CD4-positive, alpha-beta T cell treated with Interferon alpha-2 for 1 hour (primary cell): ENCODE measurements around the gene PIK3R3.
"Not testable (repeated sequence)": the region's sequence is repeated elsewhere in the genome, so short reads cannot be mapped to it uniquely, and the experiment has no call there.

ENCODE experiments used
- DNase-seq, 2 donors: peaks; one replicate each; pipeline ENCODE4 v3.0.0-alpha.2; 2020 to 2022

The PIK3R3 gene

GRCh38 chr1:46062651-46063319 lies 69.6 kb downstream of the PIK3R3 start:
- peak in 1 of 2 donors; percentile 60 for DNase-seq

GRCh38 chr1:46061146-46061545 lies 71.3 kb downstream of the PIK3R3 start:
- no peak for DNase-seq

DNA sequence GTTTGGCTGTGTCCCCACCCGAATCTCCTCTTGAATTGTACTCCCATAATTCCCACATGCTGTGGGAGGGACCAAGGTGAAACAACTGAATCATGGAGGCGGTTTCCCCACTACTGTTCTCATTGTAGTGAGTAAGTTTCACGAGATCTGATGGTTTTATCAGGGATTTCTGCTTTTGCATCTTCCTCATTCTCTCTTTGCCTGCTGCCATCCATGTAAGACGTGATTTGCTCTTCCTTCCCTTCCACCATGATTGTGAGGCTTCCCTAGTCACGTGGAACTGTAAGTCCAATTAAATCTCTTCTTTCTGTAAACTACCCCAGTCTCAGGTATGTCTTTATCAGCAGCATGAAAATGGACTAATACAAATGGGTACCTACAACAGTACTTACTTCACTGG lies 73.5 kb downstream of the PIK3R3 start:
- no peak for DNase-seq

DNA sequence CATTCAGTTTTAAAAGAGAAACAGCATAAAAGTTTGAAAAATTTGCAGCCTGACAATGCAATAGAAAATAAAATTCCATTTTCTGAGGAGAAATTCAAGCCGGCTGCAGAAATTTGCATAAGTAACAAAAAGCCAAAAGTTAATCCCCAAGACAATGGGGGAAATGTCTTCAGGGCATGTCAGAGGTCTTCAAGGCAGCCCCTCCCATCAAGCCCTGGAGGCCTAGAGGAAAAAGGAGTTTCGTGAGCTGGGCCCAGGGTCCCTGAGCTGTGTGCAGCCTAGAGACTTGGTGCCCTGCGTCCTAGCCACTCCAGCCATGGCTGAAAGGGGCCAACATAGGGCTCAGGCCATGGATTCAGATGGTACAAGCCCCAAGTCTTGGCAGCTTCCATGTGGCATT lies 74.6 kb downstream of the PIK3R3 start:
- no peak for DNase-seq

GRCh38 chr1:46057215-46057614 lies 75.2 kb downstream of the PIK3R3 start:
- not testable (repeated sequence) for DNase-seq

GRCh38 chr1:46056325-46056724 lies 76.1 kb downstream of the PIK3R3 start:
- DNase-seq: no peak

DNA sequence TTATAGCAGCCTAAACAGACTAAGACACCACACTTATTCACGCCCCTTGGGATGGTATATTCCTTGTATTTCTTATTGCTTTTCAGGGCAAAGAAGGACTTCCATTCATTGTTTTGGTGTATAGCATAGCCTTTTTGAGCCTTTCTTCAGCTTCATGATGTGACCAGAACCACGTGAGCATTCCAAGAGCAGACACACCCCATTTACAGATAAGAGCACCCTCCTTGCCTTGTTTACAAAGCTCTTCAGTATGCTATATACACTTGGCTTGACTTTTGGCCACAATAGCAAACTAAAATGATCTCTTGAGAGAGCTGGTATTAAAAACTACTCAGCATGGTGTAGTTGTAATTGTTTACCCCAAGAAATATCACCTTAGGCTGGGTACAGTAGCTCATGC lies 78.7 kb downstream of the PIK3R3 start:
- no peak for DNase-seq

DNA sequence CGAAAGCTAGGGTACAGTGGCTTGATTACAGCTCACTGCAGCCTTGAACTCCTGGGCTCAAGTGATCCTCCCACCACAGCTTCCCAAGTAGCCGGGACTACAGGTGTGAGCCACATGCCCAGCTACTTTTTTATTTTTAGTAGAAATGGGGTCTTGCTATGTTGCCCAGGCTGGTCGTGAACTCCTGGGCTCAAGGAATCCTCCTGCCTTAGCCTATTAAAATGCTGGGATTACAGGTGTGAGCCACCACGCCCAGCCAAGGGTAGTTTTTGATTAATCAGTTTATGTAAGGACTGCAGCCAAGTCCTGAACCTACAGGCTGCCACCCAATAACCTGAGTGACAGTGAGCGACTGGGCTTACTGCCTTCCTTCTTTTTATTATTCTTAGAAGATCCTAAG lies 88.3 kb downstream of the PIK3R3 start:
- no peak for DNase-seq

DNA sequence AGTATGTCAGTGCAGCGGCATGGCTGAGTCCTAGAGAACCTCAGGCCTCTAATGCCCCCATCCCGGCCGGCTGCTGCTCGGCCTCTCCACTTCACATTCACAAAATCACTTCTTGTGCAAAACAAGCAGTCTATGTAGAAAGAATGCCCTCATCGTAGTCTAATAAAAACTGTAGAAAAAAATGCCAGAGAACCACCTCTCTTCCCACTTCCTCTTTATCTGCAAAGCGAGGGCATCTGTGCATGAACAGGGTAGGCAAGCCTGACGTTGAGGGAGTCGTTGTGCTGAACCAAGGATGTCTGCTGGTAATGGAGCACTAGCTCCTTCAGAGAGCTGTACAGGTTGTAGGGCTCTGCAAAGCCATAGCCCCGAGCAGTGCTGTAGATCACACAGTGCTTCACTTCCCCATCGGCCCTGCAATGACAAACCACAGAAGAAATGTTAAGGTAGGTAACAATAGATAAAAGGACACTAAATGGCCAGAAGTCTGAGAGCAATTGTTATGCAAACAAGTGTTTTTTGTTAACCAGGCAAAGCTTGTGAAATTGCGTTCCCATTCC lies 88.9 kb downstream of the PIK3R3 start:
- peak in 1 of 2 donors; percentile 59 for DNase-seq

DNA sequence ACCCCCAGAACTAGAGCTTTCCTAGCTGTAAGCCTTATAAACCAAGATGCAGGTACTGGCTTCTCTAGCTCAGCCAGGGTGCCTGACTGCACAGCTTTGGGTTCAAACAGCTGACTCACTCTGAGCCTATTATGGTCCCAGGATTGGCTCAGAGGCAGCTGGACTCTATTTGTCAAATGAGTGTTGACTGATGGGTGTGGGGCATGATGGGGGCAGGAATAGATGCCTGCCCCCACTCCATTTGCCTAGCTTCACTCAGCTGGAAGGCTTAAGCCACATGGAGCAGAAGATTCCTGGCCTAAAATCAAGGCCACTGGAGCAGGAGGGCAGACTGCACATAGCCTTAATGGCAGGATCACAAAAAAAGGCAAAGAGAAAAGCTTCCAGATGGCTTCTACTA lies 90.5 kb downstream of the PIK3R3 start:
- no peak for DNase-seq

- DNase-seq: no peak
Measured at GRCh38 chr1:46041551-46041950, 90.9 kb downstream of the PIK3R3 start.

DNA sequence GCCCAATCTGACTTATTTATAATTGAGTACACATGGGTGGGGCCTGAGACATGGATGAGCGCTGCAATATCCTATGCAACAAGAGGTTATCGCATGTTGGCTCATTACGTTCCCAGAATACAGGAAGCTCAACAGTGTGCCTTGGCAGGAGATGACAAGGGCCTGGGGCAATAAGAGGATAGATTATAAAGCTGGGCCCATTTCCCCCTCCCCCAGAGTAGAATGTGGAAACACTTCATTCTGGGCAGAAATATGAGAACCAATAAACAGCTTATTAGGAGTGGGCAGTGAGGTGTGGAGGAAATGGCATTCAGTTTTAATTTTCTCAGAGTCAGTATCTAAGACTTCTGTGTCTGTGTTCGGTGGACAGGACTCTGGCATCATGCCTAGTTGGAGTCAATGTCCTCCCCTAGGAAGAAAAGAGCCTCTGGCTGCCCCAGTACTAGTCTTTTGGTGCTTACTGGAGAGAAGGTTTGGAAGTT lies 92.8 kb downstream of the PIK3R3 start:
- DNase-seq: no peak

DNA sequence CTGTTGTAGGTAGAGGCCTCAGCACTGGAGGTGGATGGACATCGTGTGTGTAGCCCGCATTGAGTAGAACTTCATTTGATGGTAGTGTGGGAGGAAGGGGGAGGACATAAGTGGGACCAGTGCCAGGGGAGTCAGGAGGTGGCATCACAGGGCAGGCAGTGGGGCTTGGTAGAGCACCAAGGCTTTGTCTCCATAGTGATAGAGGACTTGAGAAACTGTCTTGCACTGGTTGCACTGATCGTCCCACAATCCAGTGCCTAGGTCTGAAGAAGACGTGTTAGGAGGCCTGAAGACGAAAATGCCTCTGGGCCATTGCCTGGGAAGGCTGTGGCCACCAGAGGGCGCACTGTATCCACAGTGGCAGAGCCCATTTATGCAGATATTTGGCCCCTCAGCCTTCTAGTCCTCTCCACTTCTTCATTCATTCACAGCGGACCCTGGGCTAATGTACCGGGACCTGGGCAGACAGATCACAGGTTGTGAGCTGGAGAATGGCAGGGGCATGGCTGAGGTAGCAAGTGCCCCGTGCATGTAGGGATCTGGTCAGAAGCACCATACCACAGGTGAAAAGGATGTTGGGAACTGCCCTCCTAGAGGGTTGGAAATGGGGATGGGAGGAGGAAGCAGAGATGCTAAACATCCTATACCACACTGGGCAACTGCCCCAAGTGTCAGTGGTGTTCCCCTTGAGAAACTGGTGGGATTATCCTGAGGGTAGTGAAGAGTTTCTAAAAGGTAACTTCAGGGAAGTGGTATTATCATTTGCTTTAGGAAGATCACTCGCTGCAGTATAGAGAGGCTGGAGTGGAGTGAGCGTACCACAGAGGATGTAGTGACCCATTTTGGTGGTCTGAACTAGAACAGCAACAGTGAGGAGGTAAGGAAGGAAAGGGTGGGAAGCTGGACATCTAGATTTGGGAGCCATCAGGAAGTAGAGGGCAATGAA lies 95.3 kb downstream of the PIK3R3 start:
- DNase-seq: peak; percentile 77 to 82

- DNase-seq: no peak
Measured at GRCh38 chr1:46034601-46035516, 97.6 kb downstream of the PIK3R3 start.

GRCh38 chr1:46030876-46031660 lies 101.4 kb downstream of the PIK3R3 start:
- DNase-seq: no peak

DNA sequence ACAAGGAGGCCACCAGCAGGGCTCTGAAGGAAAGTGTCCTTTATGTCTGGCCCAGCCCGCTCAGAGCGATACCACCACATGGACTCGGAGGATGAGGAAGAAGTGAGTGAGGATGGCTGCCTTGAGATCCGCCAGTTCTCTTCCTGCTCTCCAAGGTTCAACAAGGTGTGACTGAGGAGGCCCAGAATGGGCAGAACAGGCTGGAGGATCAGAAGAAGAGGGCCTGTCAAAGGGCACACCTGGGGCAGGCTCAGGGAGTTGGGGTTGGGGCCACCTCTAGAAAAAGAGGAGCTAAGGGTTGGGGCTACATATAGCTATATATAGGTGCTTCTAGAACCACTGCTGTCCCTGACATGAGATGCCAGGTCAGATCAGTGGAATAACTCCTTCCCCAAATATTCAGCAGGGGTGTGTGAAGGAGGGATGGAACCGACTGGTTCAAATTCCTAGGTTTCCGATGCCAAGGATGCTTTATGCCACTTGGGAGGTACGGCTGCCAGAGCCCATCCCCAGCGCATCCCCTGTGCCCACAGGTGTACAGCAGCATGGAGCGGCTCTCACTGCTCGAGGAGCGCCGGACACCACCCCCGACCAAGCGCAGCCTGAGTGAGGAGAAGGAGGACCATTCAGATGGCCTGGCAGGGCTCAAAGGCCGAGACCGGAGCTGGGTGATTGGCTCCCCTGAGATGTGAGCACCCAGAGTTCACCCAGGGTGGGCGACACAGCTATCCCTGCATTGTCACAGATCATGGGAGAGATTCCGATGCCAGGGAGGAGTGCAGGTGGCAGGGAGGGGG lies 102.2 kb downstream of the PIK3R3 start:
- no peak for DNase-seq

GRCh38 chr1:46027788-46028573 lies 104.4 kb downstream of the PIK3R3 start:
- DNase-seq: no peak

DNA sequence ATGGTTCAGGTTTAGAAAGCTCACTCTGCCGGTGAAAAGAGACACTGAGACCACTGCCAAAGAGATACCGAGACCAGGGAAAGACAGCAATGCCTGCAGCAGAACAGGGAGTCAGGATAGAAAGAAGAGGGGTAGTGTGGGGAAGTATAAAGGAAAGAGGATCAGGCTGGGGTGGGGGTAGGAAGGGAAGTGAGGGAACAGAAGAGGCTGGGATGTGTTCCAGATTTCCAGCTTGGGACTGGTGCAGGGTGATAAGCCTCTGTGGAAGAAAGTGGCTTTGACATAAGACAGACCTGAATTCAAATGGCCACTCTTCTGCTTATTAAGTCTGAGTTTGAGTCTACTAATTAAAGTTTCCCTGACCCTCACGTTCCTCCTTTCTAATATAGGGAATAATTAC lies 105.9 kb downstream of the PIK3R3 start:
- DNase-seq: no peak

DNA sequence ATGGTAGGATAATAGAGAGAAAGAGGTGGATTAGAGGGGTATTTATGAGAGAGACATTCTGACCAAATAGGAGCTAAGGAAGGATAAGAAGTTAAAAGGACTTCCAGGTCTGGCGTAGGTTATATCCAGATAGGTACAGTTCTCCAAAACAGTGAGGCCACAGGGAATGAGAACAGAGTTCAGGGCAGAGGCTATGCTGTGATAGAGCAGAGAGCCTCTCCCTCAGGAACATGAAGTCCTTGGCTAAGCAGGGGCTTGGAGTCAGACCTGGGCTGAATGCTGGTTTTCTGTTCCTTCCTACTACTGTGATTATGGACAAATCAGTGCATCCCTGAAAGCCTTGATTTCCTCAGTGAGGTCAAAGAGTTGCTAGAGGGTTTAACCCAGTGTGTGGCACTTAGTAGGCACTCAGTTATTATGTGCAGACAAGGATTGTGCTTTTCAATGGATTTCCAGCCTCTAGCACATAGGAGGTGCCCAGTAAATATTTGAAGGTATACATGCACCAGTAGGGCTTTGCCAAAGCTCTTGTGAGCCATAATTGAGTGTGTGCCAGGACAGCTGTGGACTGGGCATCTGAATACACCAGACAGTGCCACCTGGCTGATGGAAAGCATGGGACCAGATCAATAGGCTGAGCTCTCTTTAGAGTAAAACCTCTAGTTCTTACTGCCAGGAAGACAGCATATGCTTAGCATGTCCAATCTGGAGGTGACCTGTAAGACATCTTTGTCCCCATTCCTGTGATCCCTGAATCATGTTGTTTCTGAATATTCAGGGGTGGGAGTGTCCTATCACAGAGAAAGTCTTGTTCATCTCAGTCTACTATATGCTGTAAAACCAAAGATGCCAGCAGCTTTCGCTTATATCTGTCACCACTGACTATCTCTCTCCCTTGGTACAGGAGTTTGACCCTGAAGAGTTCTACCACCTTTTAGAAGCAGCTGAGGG lies 111.1 kb downstream of the PIK3R3 start:
- no peak for DNase-seq
